SK-N-SH treated with all-trans-retinoic acid at 6 μM for 48 hours (cell line): ENCODE results near the gene SIRT6.
"Not testable (repeated sequence)": the region's sequence is repeated elsewhere in the genome, so short reads cannot be mapped to it uniquely, and the experiment has no call there.

Experiments
- ATAC-seq: fragments of 200-7000 bp; cut with Tn5 transposase; 3 replicates; pipeline ENCODE4 v1.9.1; 2020; ENCODE audit warnings: mild to moderate bottlenecking, moderate library complexity
- ARNTL ChIP-seq: fragments of 450-650 bp; formaldehyde crosslinking; IDR thresholded peaks from 2 replicates; pipeline ENCODE4 v1.5.0; 2020; ENCODE audit warnings: low read depth, mild to moderate bottlenecking, moderate library complexity, borderline replicate concordance
- BACH2 ChIP-seq: fragments of 250-450 bp; sonication (Bioruptor Pico); IDR thresholded peaks from 2 replicates; pipeline ENCODE4 v1.9.0; 2021; ENCODE audit warnings: mild to moderate bottlenecking, borderline replicate concordance
- CREB5 ChIP-seq: fragments of 250-450 bp; sonication (Bioruptor Pico); IDR thresholded peaks from 2 replicates; pipeline ENCODE4 v1.5.1; 2020; ENCODE audit warnings: low read depth, mild to moderate bottlenecking, moderate library complexity
- CSDC2 ChIP-seq: fragments of 250-450 bp; sonication (Bioruptor Pico); IDR thresholded peaks from 2 replicates; pipeline ENCODE4 v1.5.0; 2020; ENCODE audit warnings: mild to moderate bottlenecking, moderate library complexity
- CSRNP3 ChIP-seq: fragments of 250-450 bp; sonication (Bioruptor Pico); IDR thresholded peaks from 2 replicates; pipeline ENCODE4 v1.5.1; 2021; ENCODE audit warnings: mild to moderate bottlenecking, moderate library complexity
- ESRRG ChIP-seq: fragments of 250-450 bp; sonication (Bioruptor Pico); IDR thresholded peaks from 2 replicates; pipeline ENCODE4 v1.6.1; 2021; ENCODE audit warnings: mild to moderate bottlenecking
- GLIS3 ChIP-seq: fragments of 250-450 bp; sonication (Bioruptor Pico); IDR thresholded peaks from 2 replicates; pipeline ENCODE4 v1.5.0; 2020; ENCODE audit warnings: mild to moderate bottlenecking, moderate library complexity
- ISL1 ChIP-seq: fragments of 250-450 bp; sonication (Bioruptor Pico); IDR thresholded peaks from 2 replicates; pipeline ENCODE4 v2.1.2; 2022; ENCODE audit warnings: mild to moderate bottlenecking, moderate library complexity
- OSR1 ChIP-seq: fragments of 250-450 bp; sonication (Bioruptor Pico); IDR thresholded peaks from 2 replicates; pipeline ENCODE4 v1.8.0; 2022; ENCODE audit warnings: moderate library complexity, mild to moderate bottlenecking, inconsistent platforms
- PATZ1 ChIP-seq: fragments of 250-450 bp; sonication (Bioruptor Pico); IDR thresholded peaks from 2 replicates; pipeline ENCODE4 v1.8.0; 2020; ENCODE audit warnings: mild to moderate bottlenecking, moderate library complexity, borderline replicate concordance
- POU6F1 ChIP-seq: fragments of 250-450 bp; sonication (Bioruptor Pico); IDR thresholded peaks from 2 replicates; pipeline ENCODE4 v1.8.0; 2021; ENCODE audit warnings: low read depth, mild to moderate bottlenecking, moderate library complexity, borderline replicate concordance
- PPARA ChIP-seq: fragments of 250-450 bp; sonication (Bioruptor Pico); IDR thresholded peaks from 2 replicates; pipeline ENCODE4 v1.5.0; 2020; ENCODE audit warnings: mild to moderate bottlenecking, borderline replicate concordance
- RARB ChIP-seq: fragments of 250-450 bp; sonication (Bioruptor Pico); IDR thresholded peaks from 2 replicates; pipeline ENCODE4 v1.8.0; 2021; ENCODE audit warnings: mild to moderate bottlenecking, moderate library complexity
- SNAI2 ChIP-seq: fragments of 250-450 bp; sonication (Bioruptor Pico); IDR thresholded peaks from 2 replicates; pipeline ENCODE4 v1.5.0; 2020; ENCODE audit warnings: mild to moderate bottlenecking, moderate library complexity
- TCF4 ChIP-seq: fragments of 250-450 bp; sonication (Bioruptor Pico); IDR thresholded peaks from 2 replicates; pipeline ENCODE4 v1.8.0; 2021; ENCODE audit warnings: mild to moderate bottlenecking, moderate library complexity, borderline replicate concordance
- TOX ChIP-seq: fragments of 250-450 bp; sonication (Bioruptor Pico); IDR thresholded peaks from 2 replicates; pipeline ENCODE4 v1.8.0; 2021; ENCODE audit warnings: mild to moderate bottlenecking, moderate library complexity, borderline replicate concordance
- TSHZ2 ChIP-seq: fragments of 250-450 bp; sonication (Bioruptor Pico); IDR thresholded peaks from 2 replicates; pipeline ENCODE4 v1.5.0; 2020; ENCODE audit warnings: mild to moderate bottlenecking, moderate library complexity
- ZFP3 ChIP-seq: fragments of 250-450 bp; sonication (Bioruptor Pico); IDR thresholded peaks from 2 replicates; pipeline ENCODE4 v1.5.0; 2020; ENCODE audit warnings: mild to moderate bottlenecking, moderate library complexity
- ZFP30 ChIP-seq: fragments of 450-650 bp; formaldehyde crosslinking; IDR thresholded peaks from 2 replicates; pipeline ENCODE4 v1.5.0; 2022; ENCODE audit warnings: mild to moderate bottlenecking, moderate library complexity
- ZNF565 ChIP-seq: fragments of 450-650 bp; formaldehyde crosslinking; conservative IDR thresholded peaks from 2 replicates; pipeline ENCODE4 v1.5.0; 2020; ENCODE audit warnings: low read depth, mild to moderate bottlenecking, moderate library complexity
- ZNF8 ChIP-seq: fragments of 450-650 bp; formaldehyde crosslinking; IDR thresholded peaks from 2 replicates; pipeline ENCODE4 v1.5.0; 2020; ENCODE audit warnings: mild to moderate bottlenecking, moderate library complexity

Gene SIRT6

GRCh38 chr19:4171676-4172075, 10.7 kb downstream of the SIRT6 start (continued):
- TF ChIP-seq PATZ1 (CRISPR knock-in tag) (no peak), ZNF565 (CRISPR knock-in tag) (no peak), ISL1 (CRISPR knock-in tag) (no peak), ARNTL (CRISPR knock-in tag) (no peak), ZFP30 (CRISPR knock-in tag) (no peak), PPARA (CRISPR knock-in tag) (no peak), RARB (CRISPR knock-in tag) (no peak), OSR1 (CRISPR knock-in tag) (no peak)
- TF ChIP-seq, all 23 proteins: peak for 0

GRCh38 chr19:4164262-4164661, 18.1 kb downstream of the SIRT6 start:
- TF ChIP-seq ZFP3 (CRISPR knock-in tag) (no peak), CSDC2 (CRISPR knock-in tag) (no peak), ZNF8 (CRISPR knock-in tag) (no peak), GLIS3 (CRISPR knock-in tag) (no peak), SNAI2 (CRISPR knock-in tag) (no peak), ZNF565 (CRISPR knock-in tag) (no peak), CSRNP3 (CRISPR knock-in tag) (no peak), TSHZ2 (CRISPR knock-in tag) (no peak), CREB5 (CRISPR knock-in tag) (no peak), TCF4 (no peak), POU6F1 (no peak), ESRRG (no peak), ZFP30 (CRISPR knock-in tag) (no peak), BACH2 (CRISPR knock-in tag) (no peak)
- TF ChIP-seq, all 23 proteins: peak for 0
- no peak for ATAC-seq

GRCh38 chr19:4161415-4162077, 20.8 kb downstream of the SIRT6 start:
- no peak for TF ChIP-seq TOX (CRISPR knock-in tag)
- ATAC-seq: no peak

GRCh38 chr19:4157971-4158370, 24.4 kb downstream of the SIRT6 start:
- not testable (repeated sequence) for ATAC-seq
